GM12878 (cell line): ENCODE results near the gene ACTR10. TPM values are rescaled to one million over a fixed set of nuclear protein-coding genes. Genes with fewer than 3 reads are reported as not detected.

Experiments used
- BCL11A ChIP-seq: IDR thresholded peaks from 2 replicates; pipeline ENCODE4 v1.6.1; 2011; ENCODE audit warnings: low read depth, low read length
- BMI1 ChIP-seq: fragments of 450-650 bp; IDR thresholded peaks from 2 replicates; pipeline ENCODE4 v1.6.1; 2016; ENCODE audit warnings: mild to moderate bottlenecking, moderate library complexity, borderline replicate concordance
- CBX3 ChIP-seq: fragments of 200-600 bp; sonication (generic); IDR thresholded peaks from 2 replicates; pipeline ENCODE4 v1.6.1; 2016; ENCODE audit warnings: low read depth, borderline replicate concordance
- CEBPB ChIP-seq, 2 experiments: fragments of 150-350 bp in 1 of 2; IDR thresholded peaks; 2 replicates each; pipeline ENCODE4 v1.6.1; 2012 to 2014; ENCODE audit warnings: low read depth in 2 of 2, low read length in 2 of 2, borderline replicate concordance in 1 of 2, inconsistent platforms in 1 of 2
- CTCF ChIP-seq, 3 experiments: IDR thresholded peaks in 2 of 3; conservative IDR thresholded peaks in 1 of 3; 2 replicates each; pipeline ENCODE4 v1.5.1; 2011; ENCODE audit warnings: low read depth in 3 of 3, low read length in 3 of 3, mild to moderate bottlenecking in 3 of 3, control low read depth in 2 of 3, moderate library complexity in 2 of 3, inconsistent platforms in 1 of 3, mixed read lengths in 1 of 3; ENCODE audit not compliant: control insufficient read depth in 2 of 3, insufficient read depth in 1 of 3; ENCODE audit errors: extremely low read depth in 1 of 3
- IKZF2 ChIP-seq, 2 experiments: fragments of 450-650 bp; IDR thresholded peaks; 2 replicates each; pipeline ENCODE4 v1.6.1; 2017; ENCODE audit warnings: mild to moderate bottlenecking in 2 of 2, moderate library complexity in 2 of 2
- SREBF2 ChIP-seq: IDR thresholded peaks from 2 replicates; pipeline ENCODE4 v1.6.1; 2012; ENCODE audit warnings: mild to moderate bottlenecking, low read length
- TCF3 ChIP-seq: IDR thresholded peaks from 2 replicates; pipeline ENCODE4 v1.6.1; 2012; ENCODE audit warnings: low read depth, mild to moderate bottlenecking, low read length, borderline replicate concordance; ENCODE audit not compliant: insufficient read depth
- TCF7 ChIP-seq: IDR thresholded peaks from 2 replicates; pipeline ENCODE4 v1.6.1; 2014; ENCODE audit warnings: antibody characterized with exemption, borderline replicate concordance
- ZBTB4 ChIP-seq: fragments of 450-650 bp; formaldehyde crosslinking; IDR thresholded peaks from 2 replicates; pipeline ENCODE4 v1.4.0; 2022; ENCODE audit warnings: mild to moderate bottlenecking, moderate library complexity
- polyA plus RNA-seq, 11 experiments: library from polyadenylated mRNA; depleted of rRNA in 4 of 11; unstranded in 6 of 11; stranded (reverse) in 5 of 11; fragments of >200 nt; fragmentation: Nextera tagmentation in 4 of 11; fragmentation: Illumina TruSeq in 1 of 11; extraction: Ambion mirVana in 4 of 11; extraction: Trizol in 1 of 11; gene quantifications; 1 replicate in 1 of 11; 2 replicates in 10 of 11; pipeline versions ENCODE4 v1.2.1 to v1.2.3, GENCODE V29; 2011 to 2016; ENCODE audit warnings: inconsistent platforms in 2 of 11, missing spikeins in 2 of 11, low read depth in 1 of 11
- total RNA-seq, 4 experiments: library from RNA; depleted of rRNA in 3 of 4; stranded (reverse); fragments of >200 nt in 3 of 4; fragmentation: Illumina TruSeq in 1 of 4; extraction: Trizol in 1 of 4; gene quantifications; 2 replicates each; pipeline versions ENCODE4 v1.2.1 to v1.2.3, GENCODE V29; 2013 to 2021
- TF ChIP-seq, protein P1 (sequence below): fragments of 450-650 bp; IDR thresholded peaks from 2 replicates; pipeline ENCODE4 v1.6.1; 2017; ENCODE audit warnings: mild to moderate bottlenecking, moderate library complexity
- TF ChIP-seq, protein P2 (sequence below): IDR thresholded peaks from 2 replicates; pipeline ENCODE4 v1.6.1; 2012; ENCODE audit warnings: low read depth, low read length, improper control_type of control experiment

The ACTR10 gene
- total and polyA plus RNA-seq, 10 of the 15 experiments (the other 5 are each of a cell fraction or from before 2014, with no cell fraction given), result 26.0 to 74.3 (median 38.9) TPM

- TF ChIP-seq ZBTB4 (CRISPR knock-in tag) (no peak), TCF3 (no peak), CEBPB (IDR thresholded peaks at IDR 0.05; ENCODE audit: borderline replicate concordance in 1 of 2, low read depth in 2 of 2, low read length in 2 of 2) (no peak), CTCF (IDR thresholded peaks at IDR 0.05 in 2 of 3, conservative IDR thresholded peaks at IDR 0.05 in 1 of 3; ENCODE audit: control insufficient read depth in 2 of 3, extremely low read depth in 1 of 3, insufficient read depth in 1 of 3, low read depth in 3 of 3, low read length in 3 of 3) (no peak), CBX3 (no peak), SREBF2 (no peak), IKZF2 (IDR thresholded peaks at IDR 0.05) (no peak), BCL11A (no peak), TCF7 (no peak), BMI1 (no peak)
- TF ChIP-seq, protein P1, sequence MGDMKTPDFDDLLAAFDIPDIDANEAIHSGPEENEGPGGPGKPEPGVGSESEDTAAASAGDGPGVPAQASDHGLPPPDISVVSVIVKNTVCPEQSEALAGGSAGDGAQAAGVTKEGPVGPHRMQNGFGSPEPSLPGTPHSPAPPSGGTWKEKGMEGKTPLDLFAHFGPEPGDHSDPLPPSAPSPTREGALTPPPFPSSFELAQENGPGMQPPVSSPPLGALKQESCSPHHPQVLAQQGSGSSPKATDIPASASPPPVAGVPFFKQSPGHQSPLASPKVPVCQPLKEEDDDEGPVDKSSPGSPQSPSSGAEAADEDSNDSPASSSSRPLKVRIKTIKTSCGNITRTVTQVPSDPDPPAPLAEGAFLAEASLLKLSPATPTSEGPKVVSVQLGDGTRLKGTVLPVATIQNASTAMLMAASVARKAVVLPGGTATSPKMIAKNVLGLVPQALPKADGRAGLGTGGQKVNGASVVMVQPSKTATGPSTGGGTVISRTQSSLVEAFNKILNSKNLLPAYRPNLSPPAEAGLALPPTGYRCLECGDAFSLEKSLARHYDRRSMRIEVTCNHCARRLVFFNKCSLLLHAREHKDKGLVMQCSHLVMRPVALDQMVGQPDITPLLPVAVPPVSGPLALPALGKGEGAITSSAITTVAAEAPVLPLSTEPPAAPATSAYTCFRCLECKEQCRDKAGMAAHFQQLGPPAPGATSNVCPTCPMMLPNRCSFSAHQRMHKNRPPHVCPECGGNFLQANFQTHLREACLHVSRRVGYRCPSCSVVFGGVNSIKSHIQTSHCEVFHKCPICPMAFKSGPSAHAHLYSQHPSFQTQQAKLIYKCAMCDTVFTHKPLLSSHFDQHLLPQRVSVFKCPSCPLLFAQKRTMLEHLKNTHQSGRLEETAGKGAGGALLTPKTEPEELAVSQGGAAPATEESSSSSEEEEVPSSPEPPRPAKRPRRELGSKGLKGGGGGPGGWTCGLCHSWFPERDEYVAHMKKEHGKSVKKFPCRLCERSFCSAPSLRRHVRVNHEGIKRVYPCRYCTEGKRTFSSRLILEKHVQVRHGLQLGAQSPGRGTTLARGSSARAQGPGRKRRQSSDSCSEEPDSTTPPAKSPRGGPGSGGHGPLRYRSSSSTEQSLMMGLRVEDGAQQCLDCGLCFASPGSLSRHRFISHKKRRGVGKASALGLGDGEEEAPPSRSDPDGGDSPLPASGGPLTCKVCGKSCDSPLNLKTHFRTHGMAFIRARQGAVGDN, result no peak
- TF ChIP-seq, protein P2, sequence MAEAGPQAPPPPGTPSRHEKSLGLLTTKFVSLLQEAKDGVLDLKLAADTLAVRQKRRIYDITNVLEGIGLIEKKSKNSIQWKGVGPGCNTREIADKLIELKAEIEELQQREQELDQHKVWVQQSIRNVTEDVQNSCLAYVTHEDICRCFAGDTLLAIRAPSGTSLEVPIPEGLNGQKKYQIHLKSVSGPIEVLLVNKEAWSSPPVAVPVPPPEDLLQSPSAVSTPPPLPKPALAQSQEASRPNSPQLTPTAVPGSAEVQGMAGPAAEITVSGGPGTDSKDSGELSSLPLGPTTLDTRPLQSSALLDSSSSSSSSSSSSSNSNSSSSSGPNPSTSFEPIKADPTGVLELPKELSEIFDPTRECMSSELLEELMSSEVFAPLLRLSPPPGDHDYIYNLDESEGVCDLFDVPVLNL, result no peak
- TF ChIP-seq, all 136 proteins: peak for 0
Measured at GRCh38 chr14:58200480-58200841, 512 bp downstream of the ACTR10 start (continued).
